Tibial nerve (tissue), 4 donors: ENCODE results near the gene MXRA8.

Source experiments
- CTCF ChIP-seq, 5 experiments: fragments of 200-600 bp in 3 of 5; fragments of 450-650 bp in 2 of 5; sonication (generic) in 3 of 5; IDR thresholded peaks; one replicate each; pipeline ENCODE4 v1.5.1; 2016 to 2019; ENCODE audit warnings: antibody characterized with exemption in 5 of 5, mild to moderate bottlenecking in 3 of 5, moderate library complexity in 2 of 5
- EP300 ChIP-seq, 2 donors: sonication (generic); formaldehyde crosslinking; IDR thresholded peaks; one replicate each; pipeline ENCODE4 v1.6.1; 2017; ENCODE audit warnings: antibody characterized with exemption in 2 of 2, mild to moderate bottlenecking in 1 of 2
- POLR2A ChIP-seq, 2 donors: fragments of 450-650 bp; IDR thresholded peaks; one replicate each; pipeline ENCODE4 v1.6.1; 2017; ENCODE audit warnings: antibody characterized with exemption in 2 of 2, mild to moderate bottlenecking in 2 of 2, moderate library complexity in 2 of 2

DNA sequence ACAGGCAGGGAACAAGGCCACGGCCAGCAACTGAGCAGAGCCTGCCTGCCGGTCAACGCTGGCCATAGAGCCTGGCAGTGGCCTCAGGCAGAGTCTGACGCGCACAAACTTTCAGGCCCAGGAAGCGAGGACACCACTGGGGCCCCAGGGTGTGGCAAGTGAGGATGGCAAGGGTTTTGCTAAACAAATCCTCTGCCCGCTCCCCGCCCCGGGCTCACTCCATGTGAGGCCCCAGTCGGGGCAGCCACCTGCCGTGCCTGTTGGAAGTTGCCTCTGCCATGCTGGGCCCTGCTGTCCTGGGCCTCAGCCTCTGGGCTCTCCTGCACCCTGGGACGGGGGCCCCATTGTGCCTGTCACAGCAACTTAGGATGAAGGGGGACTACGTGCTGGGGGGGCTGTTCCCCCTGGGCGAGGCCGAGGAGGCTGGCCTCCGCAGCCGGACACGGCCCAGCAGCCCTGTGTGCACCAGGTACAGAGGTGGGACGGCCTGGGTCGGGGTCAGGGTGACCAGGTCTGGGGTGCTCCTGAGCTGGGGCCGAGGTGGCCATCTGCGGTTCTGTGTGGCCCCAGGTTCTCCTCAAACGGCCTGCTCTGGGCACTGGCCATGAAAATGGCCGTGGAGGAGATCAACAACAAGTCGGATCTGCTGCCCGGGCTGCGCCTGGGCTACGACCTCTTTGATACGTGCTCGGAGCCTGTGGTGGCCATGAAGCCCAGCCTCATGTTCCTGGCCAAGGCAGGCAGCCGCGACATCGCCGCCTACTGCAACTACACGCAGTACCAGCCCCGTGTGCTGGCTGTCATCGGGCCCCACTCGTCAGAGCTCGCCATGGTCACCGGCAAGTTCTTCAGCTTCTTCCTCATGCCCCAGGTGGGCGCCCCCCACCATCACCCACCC lies 27.0 kb downstream of the MXRA8 start, which contains the start of gene TAS1R3:
- TF ChIP-seq CTCF (IDR thresholded peaks at IDR 0.05) (no peak), POLR2A (IDR thresholded peaks at IDR 0.05) (no peak), EP300 (IDR thresholded peaks at IDR 0.05) (no peak)
